HCT116 (cell line): ENCODE measurements around the gene ARL5A. TPM values are rescaled to one million over a fixed set of nuclear protein-coding genes. Genes with fewer than 3 reads are reported as not detected.

Experiments
- ATAC-seq: fragments of 200-7000 bp; cut with Tn5 transposase; 2 replicates; pipeline ENCODE4 v1.9.1; 2020; ENCODE audit warnings: mild to moderate bottlenecking, moderate library complexity
- BruUV-seq: library from RNA; stranded (reverse); fragments of 400-500 nt; replicated peaks from 2 replicates; lab custom pipeline; 2021; lab: Mats Ljungman, UMichigan
- CTCF ChIA-PET: fragments of 300-600 bp; sonication (Branson Sonifier 250); formaldehyde crosslinking; loops from one replicate; lab custom pipeline; 2021; ENCODE audit warnings: antibody characterized with exemption; lab: Charles Lee
- POLR2A ChIA-PET: fragments of 300-600, 350-600 bp; sonication (Branson Sonifier 250); formaldehyde crosslinking; loops from one replicate; lab custom pipeline; 2021; ENCODE audit warnings: antibody characterized with exemption; lab: Charles Lee
- RAD21 ChIA-PET, 2 experiments: fragments of 300-600 bp; sonication (Branson Sonifier 250); formaldehyde crosslinking; loops; one replicate each; lab custom pipeline; 2023; ENCODE audit warnings: low total read pairs in 2 of 2; ENCODE audit not compliant: uncharacterized antibody in 2 of 2, unreplicated experiment in 2 of 2, low non-redundant PET in 1 of 2; lab: Charles Lee
- DNase-seq: peaks from one replicate; pipeline ENCODE4 v3.0.0-alpha.2; 2010; ENCODE audit warnings: low read depth, low spot score
- H2AFZ ChIP-seq: fragments of 200-600 bp; shearing (Covaris generic), sonication (generic); 2 replicates; pipeline ENCODE4 v1.6.1; 2017; ENCODE audit warnings: low read depth, mixed run types, mixed read lengths, antibody characterized with exemption, low read length; ENCODE audit not compliant: poor library complexity, severe bottlenecking
- H3K27ac ChIP-seq: 2 replicates; pipeline ENCODE4 v1.5.1; 2012; ENCODE audit warnings: low read depth, low read length
- H3K27me3 ChIP-seq: fragments of 200-600 bp; sonication (generic); 2 replicates; pipeline ENCODE4 v1.6.1; 2016; ENCODE audit warnings: mixed run types, low read length, mixed read lengths; ENCODE audit not compliant: insufficient read depth
- H3K36me3 ChIP-seq, 2 experiments: fragments of 200-500 bp in 1 of 2; fragments of 200-600 bp in 1 of 2; sonication (Bioruptor generic) in 1 of 2; sonication (generic) in 1 of 2; 2 replicates each; pipeline versions ENCODE4 v1.5.1 to v1.6.1; 2014 to 2016; ENCODE audit warnings: low read length in 2 of 2, inconsistent platforms in 1 of 2, mixed read lengths in 1 of 2, mixed run types in 1 of 2; ENCODE audit not compliant: insufficient read depth in 2 of 2, control insufficient read depth in 1 of 2
- H3K4me1 ChIP-seq, 2 experiments: fragments of 200-600 bp in 1 of 2; sonication (generic) in 1 of 2; 2 replicates each; pipeline versions ENCODE4 v1.5.1 to v1.6.1; 2012 to 2017; ENCODE audit warnings: low read length in 2 of 2, inconsistent platforms in 1 of 2, mild to moderate bottlenecking in 1 of 2, mixed read lengths in 1 of 2, mixed run types in 1 of 2, moderate library complexity in 1 of 2; ENCODE audit not compliant: insufficient read depth in 2 of 2, control insufficient read depth in 1 of 2
- H3K4me2 ChIP-seq: fragments of 200-600 bp; sonication (generic); 2 replicates; pipeline ENCODE4 v1.6.1; 2017; ENCODE audit warnings: mixed run types, low read length, mixed read lengths
- H3K4me3 ChIP-seq, 2 experiments: fragments of 200-600 bp in 1 of 2; sonication (generic) in 1 of 2; replicated peaks in 1 of 2; 2 replicates each; pipeline ENCODE4 v1.5.1; 2011 to 2016; ENCODE audit warnings: low read length in 2 of 2, control low read depth in 1 of 2, low read depth in 1 of 2, mild to moderate bottlenecking in 1 of 2, mixed read lengths in 1 of 2, mixed run types in 1 of 2
- H3K79me2 ChIP-seq: fragments of 200-600 bp; sonication (generic); 2 replicates; pipeline ENCODE4 v1.6.1; 2017; ENCODE audit warnings: mild to moderate bottlenecking, mixed run types, low read length, moderate library complexity, mixed read lengths; ENCODE audit not compliant: insufficient read depth
- H3K9ac ChIP-seq: fragments of 200-600 bp; sonication (generic); 2 replicates; pipeline ENCODE4 v1.6.1; 2016; ENCODE audit warnings: low read length, mixed read lengths
- H3K9me2 ChIP-seq: fragments of 200-600 bp; sonication (generic), shearing (Covaris generic); 2 replicates; pipeline ENCODE4 v1.6.1; 2017; ENCODE audit warnings: mixed run types, mild to moderate bottlenecking, moderate library complexity; ENCODE audit not compliant: insufficient read depth
- H3K9me3 ChIP-seq, 2 experiments: fragments of 200-500 bp in 1 of 2; fragments of 200-600 bp in 1 of 2; sonication (Bioruptor generic) in 1 of 2; sonication (generic) in 1 of 2; 2 replicates each; pipeline ENCODE4 v1.6.1; 2014 to 2017; ENCODE audit warnings: low read length in 2 of 2, mixed read lengths in 2 of 2, inconsistent platforms in 1 of 2, low read depth in 1 of 2, mild to moderate bottlenecking in 1 of 2, mixed run types in 1 of 2, moderate library complexity in 1 of 2; ENCODE audit not compliant: control insufficient read depth in 1 of 2, insufficient read depth in 1 of 2
- H4K20me1 ChIP-seq: fragments of 200-600 bp; sonication (generic), shearing (Covaris generic); 2 replicates; pipeline ENCODE4 v1.6.1; 2017; ENCODE audit warnings: mixed run types, mild to moderate bottlenecking, moderate library complexity; ENCODE audit not compliant: insufficient read depth
- ATF3 ChIP-seq: IDR thresholded peaks from 2 replicates; pipeline ENCODE4 v1.6.1; 2012
- CEBPB ChIP-seq: IDR thresholded peaks from 2 replicates; pipeline ENCODE4 v1.6.1; 2012; ENCODE audit warnings: low read depth
- CTCF ChIP-seq, 3 experiments: fragments of 200-600 bp in 1 of 3; sonication (generic) in 1 of 3; IDR thresholded peaks in 2 of 3; conservative IDR thresholded peaks in 1 of 3; 2 replicates each; pipeline ENCODE4 v1.5.1; 2012 to 2017; ENCODE audit warnings: low read depth in 2 of 3, low read length in 2 of 3, antibody characterized with exemption in 1 of 3, borderline replicate concordance in 1 of 3, control low read depth in 1 of 3, mild to moderate bottlenecking in 1 of 3, mixed read lengths in 1 of 3, mixed run types in 1 of 3, moderate library complexity in 1 of 3; ENCODE audit not compliant: insufficient read depth in 1 of 3
- EGR1 ChIP-seq: IDR thresholded peaks from 2 replicates; pipeline ENCODE4 v1.6.1; 2012; ENCODE audit warnings: low read depth
- ELF1 ChIP-seq: IDR thresholded peaks from 2 replicates; pipeline ENCODE4 v1.6.1; 2012; ENCODE audit warnings: low read depth, borderline replicate concordance
- EZH2phosphoT487 ChIP-seq: fragments of 200-600 bp; IDR thresholded peaks from 2 replicates; pipeline ENCODE4 v1.6.1; 2018; ENCODE audit warnings: antibody characterized with exemption, borderline replicate concordance
- FOSL1 ChIP-seq: IDR thresholded peaks from 2 replicates; pipeline ENCODE4 v1.6.1; 2012; ENCODE audit warnings: low read depth
- POLR2A ChIP-seq: IDR thresholded peaks from 2 replicates; pipeline ENCODE4 v1.7.0; 2011; ENCODE audit warnings: borderline replicate concordance; ENCODE audit not compliant: insufficient read depth, insufficient read length; ENCODE audit errors: extremely low read depth
- RAD21 ChIP-seq: IDR thresholded peaks from 2 replicates; pipeline ENCODE4 v1.6.1; 2012; ENCODE audit warnings: low read depth, mild to moderate bottlenecking
- SIN3A ChIP-seq: IDR thresholded peaks from 2 replicates; pipeline ENCODE4 v1.6.1; 2012; ENCODE audit warnings: low read depth
- YY1 ChIP-seq: IDR thresholded peaks from 2 replicates; pipeline ENCODE4 v1.6.1; 2011; ENCODE audit warnings: low read length, low read depth, moderate library complexity, mild to moderate bottlenecking; ENCODE audit not compliant: insufficient replicate concordance; ENCODE audit errors: extremely low read depth
- ZBTB33 ChIP-seq: IDR thresholded peaks from 2 replicates; pipeline ENCODE4 v1.6.1; 2011; ENCODE audit warnings: mild to moderate bottlenecking, low read length, moderate library complexity; ENCODE audit not compliant: insufficient replicate concordance; ENCODE audit errors: extremely low read depth
- ZFX ChIP-seq: fragments of 450-650 bp; IDR thresholded peaks from 2 replicates; pipeline ENCODE4 v1.6.1; 2017
- intact Hi-C: fragments of 100-400 bp; cut with micrococcal nuclease; formaldehyde crosslinking; loops from 2 replicates; pipeline ENCODE4 v1.10.0; 2022
- total RNA-seq: library from RNA; stranded (reverse); gene quantifications from one replicate; pipeline ENCODE4 v1.2.1, GENCODE V29; 2021; ENCODE audit not compliant: unreplicated experiment

Gene ARL5A
- total RNA-seq, 1 experiment from 2014 or later, result 74.4 TPM

GRCh38 chr2:151844211-151844896, 16.1 kb upstream of the ARL5A start:
- DNase-seq (no peak), ATAC-seq (no peak)
- Histone ChIP-seq H3K27ac (no peak overlapping the region), H3K79me2 (no peaks in the 10 kb centered on the region), H3K9ac (no peak overlapping the region), H3K4me2 (no peak overlapping the region), H4K20me1 (no peaks in the 10 kb centered on the region), H3K36me3 (no peaks in the 10 kb centered on the region), H3K4me3 (no peak overlapping the region), H3K4me1 (no peaks in the 10 kb centered on the region), H3K9me2 (no peaks in the 10 kb centered on the region), H3K27me3 (no peaks in the 10 kb centered on the region), H3K9me3 (no peaks in the 10 kb centered on the region), H2AFZ (no peak overlapping the region)
- TF ChIP-seq ZBTB33, result no peak
- no peak for TF ChIP-seq ATF3
- TF ChIP-seq ELF1, result no peak
- TF ChIP-seq CEBPB, result no peak
- no peak for TF ChIP-seq CTCF (IDR thresholded peaks at IDR 0.05 in 2 of 3, conservative IDR thresholded peaks at IDR 0.05 in 1 of 3; ENCODE audit: borderline replicate concordance in 1 of 3, insufficient read depth in 1 of 3, low read depth in 2 of 3, low read length in 2 of 3)
- TF ChIP-seq EGR1, result no peak
- no peak for TF ChIP-seq FOSL1
- no peak for TF ChIP-seq YY1
- TF ChIP-seq POLR2A, result no peak
- TF ChIP-seq EZH2phosphoT487, result no peak
- TF ChIP-seq RAD21, result no peak
- TF ChIP-seq SIN3A, result no peak
- no peak for TF ChIP-seq ZFX
- intact Hi-C loops, result no loop called here
- ChIA-PET POLR2A (no interaction called here), CTCF (no interaction called here), RAD21 (interaction anchor here in 1 of 2 experiments (0.5 kb wide), 1 partner anchor 423 kb away, joined by 3 read pairs; no protein-coding TSS in a partner anchor)
- no TSS peak for BruUV-seq
